Trophoblast cell (in vitro differentiated cells and primary cell): ENCODE data around the gene CHRM2.

Experiments used
- DNase-seq, 2 donors: peaks; one replicate each; pipeline ENCODE4 v3.0.0-alpha.2; 2016
- H2AFZ ChIP-seq: 2 replicates; pipeline ENCODE4 v1.6.1; 2013; ENCODE audit warnings: low read length, moderate library complexity, mild to moderate bottlenecking; ENCODE audit not compliant: insufficient read depth, poor library complexity
- H2AK5ac ChIP-seq: 2 replicates; pipeline ENCODE4 v1.6.1; 2013; ENCODE audit warnings: mild to moderate bottlenecking, low read length
- H2BK120ac ChIP-seq: 2 replicates; pipeline ENCODE4 v1.6.1; 2013; ENCODE audit warnings: low read length, mild to moderate bottlenecking, moderate library complexity; ENCODE audit not compliant: insufficient read depth, poor library complexity
- H2BK12ac ChIP-seq: 2 replicates; pipeline ENCODE4 v1.6.1; 2013; ENCODE audit warnings: mild to moderate bottlenecking, low read length, moderate library complexity
- H2BK5ac ChIP-seq: 2 replicates; pipeline ENCODE4 v1.6.1; 2013; ENCODE audit warnings: low read length, low read depth, moderate library complexity, mild to moderate bottlenecking; ENCODE audit not compliant: poor library complexity
- H3K14ac ChIP-seq: 2 replicates; pipeline ENCODE4 v1.6.1; 2013; ENCODE audit warnings: mild to moderate bottlenecking, low read length
- H3K18ac ChIP-seq: 2 replicates; pipeline ENCODE4 v1.6.1; 2013; ENCODE audit warnings: mild to moderate bottlenecking, low read length
- H3K23ac ChIP-seq: 2 replicates; pipeline ENCODE4 v1.6.1; 2013; ENCODE audit warnings: low read length
- H3K27ac ChIP-seq: 2 replicates; pipeline ENCODE4 v1.5.1; 2013; ENCODE audit warnings: low read depth, mild to moderate bottlenecking, inconsistent platforms, low read length, moderate library complexity
- H3K27me3 ChIP-seq: 2 replicates; pipeline ENCODE4 v1.6.1; 2013; ENCODE audit warnings: inconsistent platforms, mild to moderate bottlenecking, low read length, moderate library complexity; ENCODE audit not compliant: insufficient read depth
- H3K36me3 ChIP-seq, 2 experiments: 1 replicate in 1 of 2; 2 replicates in 1 of 2; pipeline ENCODE4 v1.6.1; 2013; ENCODE audit warnings: low read length in 2 of 2, mild to moderate bottlenecking in 2 of 2, moderate library complexity in 1 of 2; ENCODE audit not compliant: insufficient read depth in 2 of 2, control insufficient read depth in 1 of 2
- H3K4ac ChIP-seq: 2 replicates; pipeline ENCODE4 v1.6.1; 2013; ENCODE audit warnings: low read depth, mild to moderate bottlenecking, low read length, moderate library complexity
- H3K4me1 ChIP-seq, 2 experiments: 1 replicate in 1 of 2; 2 replicates in 1 of 2; pipeline ENCODE4 v1.6.1; 2013; ENCODE audit warnings: low read length in 2 of 2, mild to moderate bottlenecking in 2 of 2, moderate library complexity in 1 of 2; ENCODE audit not compliant: insufficient read depth in 2 of 2, control insufficient read depth in 1 of 2
- H3K4me2 ChIP-seq: 2 replicates; pipeline ENCODE4 v1.6.1; 2013; ENCODE audit warnings: inconsistent platforms, mild to moderate bottlenecking, low read length, moderate library complexity
- H3K4me3 ChIP-seq: 2 replicates; pipeline ENCODE4 v1.5.1; 2013; ENCODE audit warnings: mild to moderate bottlenecking, low read depth, low read length, inconsistent platforms
- H3K79me1 ChIP-seq: one replicate; pipeline ENCODE4 v1.6.1; 2013; ENCODE audit warnings: low read length
- H3K79me2 ChIP-seq: 2 replicates; pipeline ENCODE4 v1.6.1; 2013; ENCODE audit warnings: low read length, mild to moderate bottlenecking; ENCODE audit not compliant: control insufficient read depth, insufficient read depth, poor library complexity
- H3K9ac ChIP-seq: 2 replicates; pipeline ENCODE4 v1.6.1; 2013; ENCODE audit warnings: mild to moderate bottlenecking, low read length
- H3K9me3 ChIP-seq: 2 replicates; pipeline ENCODE4 v1.6.1; 2013; ENCODE audit warnings: low read depth, mild to moderate bottlenecking, control low read depth, inconsistent platforms, low read length; ENCODE audit not compliant: insufficient read depth
- H4K12ac ChIP-seq: 2 replicates; pipeline ENCODE4 v1.6.1; 2013; ENCODE audit warnings: low read depth, mild to moderate bottlenecking, low read length, moderate library complexity
- H4K8ac ChIP-seq: 2 replicates; pipeline ENCODE4 v1.6.1; 2013; ENCODE audit warnings: low read depth, mild to moderate bottlenecking, low read length, moderate library complexity
- H4K91ac ChIP-seq: one replicate; pipeline ENCODE4 v1.6.1; 2013; ENCODE audit warnings: low read depth, mild to moderate bottlenecking, low read length, moderate library complexity
- WGBS: extraction: QIAGEN DNeasy Blood & Tissue Kit; methylation state at CpG from one replicate; pipeline ENCODE4 v1.1.7; 2013; ENCODE audit warnings: missing lambda C conversion rate; ENCODE audit not compliant: insufficient read length, insufficient coverage; ENCODE audit errors: extremely low coverage; 5-methylcytosine and 5-hydroxymethylcytosine counted together

The CHRM2 gene

DNA sequence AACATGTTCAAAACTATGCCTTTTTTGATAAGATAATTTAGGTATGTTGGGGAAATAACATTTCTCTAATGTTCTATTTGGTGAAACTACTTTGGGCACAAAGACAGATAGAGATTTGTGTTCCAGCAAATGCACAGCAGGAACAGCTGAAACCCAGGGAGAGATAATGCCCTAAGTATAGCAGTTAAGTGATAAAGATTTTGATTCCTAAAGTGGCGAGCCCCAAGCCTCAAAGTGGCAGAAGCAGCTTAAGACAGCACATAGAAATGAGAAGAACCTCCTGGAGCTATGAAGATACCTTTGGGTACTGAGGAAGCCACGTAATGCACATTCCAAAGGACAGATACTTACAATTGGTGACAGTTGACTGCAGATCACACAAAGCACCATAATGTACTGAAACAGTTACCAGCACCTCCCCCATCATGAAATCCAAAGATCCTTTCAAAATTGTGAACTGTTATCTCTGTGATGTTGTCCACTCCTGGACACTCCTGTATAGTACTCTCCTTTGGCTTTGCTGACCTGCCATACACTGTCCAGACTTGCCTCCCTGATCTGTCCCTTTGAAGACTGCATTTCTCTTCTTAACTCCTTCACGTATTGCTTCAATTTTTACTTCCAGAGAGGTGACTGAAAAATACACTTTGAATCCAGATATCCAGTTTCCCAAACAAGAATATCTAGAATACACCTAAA lies 62.9 kb downstream of the CHRM2 start:
- Histone ChIP-seq H3K4me3 (no peak overlapping the region), H3K79me2 (no peaks in the 10 kb centered on the region), H3K4ac (no peak overlapping the region), H3K27me3 (no peaks in the 10 kb centered on the region), H2AK5ac (no peak overlapping the region), H3K9me3 (no peaks in the 10 kb centered on the region), H3K4me2 (no peak overlapping the region), H3K9ac (no peak overlapping the region), H3K27ac (no peak overlapping the region), H3K18ac (no peak overlapping the region), H3K4me1 (no peaks in the 10 kb centered on the region), H4K91ac (no peak overlapping the region), H4K12ac (no peak overlapping the region), H3K79me1 (no peaks in the 10 kb centered on the region), H2AFZ (no peak overlapping the region), H3K36me3 (no peaks in the 10 kb centered on the region), H4K8ac (no peak overlapping the region), H3K23ac (no peak overlapping the region), H3K14ac (no peak overlapping the region), H2BK5ac (no peak overlapping the region), H2BK120ac (no peak overlapping the region), H2BK12ac (peak overlapping the region; percentile 17)
- WGBS = no CpG with 5 or more reads among the region's 3 CpGs
- no peak for DNase-seq

DNA sequence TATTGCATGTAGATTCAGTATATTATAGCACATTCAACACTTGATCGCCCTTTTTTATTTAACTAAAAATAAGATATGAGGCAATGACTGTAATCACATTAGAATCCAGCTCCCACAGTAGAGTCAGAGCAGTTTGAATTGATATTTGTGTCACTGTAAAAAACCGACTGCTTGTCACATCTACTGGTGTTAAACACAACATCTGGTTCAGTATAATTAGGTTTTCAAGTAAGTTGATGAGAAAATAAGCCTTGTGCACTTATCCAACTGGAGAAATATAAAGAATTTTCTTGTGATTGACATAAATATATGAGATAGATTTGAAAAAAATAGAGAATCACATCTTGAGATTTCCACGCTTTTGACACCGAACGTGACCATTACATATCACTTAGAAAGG lies 69.0 kb downstream of the CHRM2 start:
- Histone ChIP-seq H4K91ac (no peak overlapping the region), H3K4me1 (peaks cover 0 to 8% of the 10 kb centered on the region in 2 experiments), H2BK5ac (no peak overlapping the region), H3K18ac (no peak overlapping the region), H3K23ac (no peak overlapping the region), H3K27me3 (no peaks in the 10 kb centered on the region), H3K36me3 (no peaks in the 10 kb centered on the region), H3K4ac (no peak overlapping the region), H2AFZ (no peak overlapping the region), H3K79me2 (no peaks in the 10 kb centered on the region), H3K4me3 (no peak overlapping the region), H4K8ac (no peak overlapping the region), H3K14ac (no peak overlapping the region), H3K79me1 (peaks cover 1% of the 10 kb centered on the region), H2BK120ac (no peak overlapping the region), H2AK5ac (no peak overlapping the region), H3K4me2 (no peak overlapping the region), H2BK12ac (no peak overlapping the region), H3K9me3 (no peaks in the 10 kb centered on the region), H3K9ac (no peak overlapping the region), H3K27ac (no peak overlapping the region), H4K12ac (no peak overlapping the region)
- no CpG with 5 or more reads among the region's 5 CpGs for WGBS
- no peak for DNase-seq

- H3K27ac ChIP-seq = no peak overlapping the region
- H2BK12ac ChIP-seq = no peak overlapping the region
- H4K12ac ChIP-seq = no peak overlapping the region
- H2AFZ ChIP-seq = no peak overlapping the region
- no peak overlapping the region for H3K4ac ChIP-seq
- no peak overlapping the region for H4K8ac ChIP-seq
- WGBS = no CpG with 5 or more reads among the region's 13 CpGs
- peaks cover 4% of the 10 kb centered on the region for H3K79me1 ChIP-seq
- no peaks in the 10 kb centered on the region for H3K27me3 ChIP-seq
- H3K18ac ChIP-seq = no peak overlapping the region
- H3K79me2 ChIP-seq = no peaks in the 10 kb centered on the region
- H2BK5ac ChIP-seq = no peak overlapping the region
- H3K4me1 ChIP-seq = peaks cover 3 to 11% of the 10 kb centered on the region in 2 experiments
- DNase-seq = no peak
- no peak overlapping the region for H3K9ac ChIP-seq
- no peak overlapping the region for H2AK5ac ChIP-seq
- no peak overlapping the region for H2BK120ac ChIP-seq
- no peak overlapping the region for H3K23ac ChIP-seq
- H3K14ac ChIP-seq = peak overlapping the region; percentile 53
- H4K91ac ChIP-seq = no peak overlapping the region
- no peak overlapping the region for H3K4me3 ChIP-seq
- no peak overlapping the region for H3K4me2 ChIP-seq
- H3K9me3 ChIP-seq = no peaks in the 10 kb centered on the region
- no peaks in the 10 kb centered on the region for H3K36me3 ChIP-seq
These were observed 70.0 kb downstream of the CHRM2 start for GRCh38 chr7:136938476-136938875.

- H3K4me1 ChIP-seq = peaks cover 3 to 11% of the 10 kb centered on the region in 2 experiments
- no peaks in the 10 kb centered on the region for H3K79me2 ChIP-seq
- no peak overlapping the region for H4K91ac ChIP-seq
- H3K23ac ChIP-seq = no peak overlapping the region
- no peaks in the 10 kb centered on the region for H3K36me3 ChIP-seq
- H3K27me3 ChIP-seq = no peaks in the 10 kb centered on the region
- no peak overlapping the region for H3K4me3 ChIP-seq
- no peak overlapping the region for H2BK12ac ChIP-seq
- no peak overlapping the region for H2AK5ac ChIP-seq
- H2AFZ ChIP-seq = no peak overlapping the region
- H3K14ac ChIP-seq = no peak overlapping the region
- peaks cover 4% of the 10 kb centered on the region for H3K79me1 ChIP-seq
- no peak overlapping the region for H3K18ac ChIP-seq
- no peak overlapping the region for H4K8ac ChIP-seq
- H3K4ac ChIP-seq = no peak overlapping the region
- H2BK120ac ChIP-seq = no peak overlapping the region
- no peak overlapping the region for H3K9ac ChIP-seq
- no peaks in the 10 kb centered on the region for H3K9me3 ChIP-seq
- no peak overlapping the region for H4K12ac ChIP-seq
- WGBS = no CpG with 5 or more reads among the region's 4 CpGs
- no peak for DNase-seq
- H3K4me2 ChIP-seq = no peak overlapping the region
- no peak overlapping the region for H3K27ac ChIP-seq
- H2BK5ac ChIP-seq = no peak overlapping the region
These were observed 71.7 kb downstream of the CHRM2 start for GRCh38 chr7:136940122-136940521.
